Suprapubic skin (tissue), 4 donors: ENCODE data around the gene MSMP. TPM values are rescaled to one million over a fixed set of nuclear protein-coding genes. Genes with fewer than 3 reads are reported as not detected.

Experiments
- DNase-seq, 2 donors: peaks; one replicate each; pipeline ENCODE4 v3.0.0-alpha.2; 2019; ENCODE audit warnings: low spot score in 2 of 2
- H3K27ac ChIP-seq: fragments of 200-600 bp; sonication (generic); one replicate; pipeline ENCODE4 v1.5.1; 2019
- H3K27me3 ChIP-seq: fragments of 200-600 bp; sonication (generic); one replicate; pipeline ENCODE4 v1.5.1; 2019
- H3K36me3 ChIP-seq: fragments of 200-600 bp; sonication (generic); one replicate; pipeline ENCODE4 v1.5.1; 2019
- H3K4me1 ChIP-seq: fragments of 200-600 bp; sonication (generic); one replicate; pipeline ENCODE4 v1.5.1; 2019
- H3K4me3 ChIP-seq: fragments of 200-600 bp; sonication (generic); one replicate; pipeline ENCODE4 v1.5.1; 2019; ENCODE audit warnings: mild to moderate bottlenecking
- H3K9me3 ChIP-seq: fragments of 200-600 bp; sonication (generic); one replicate; pipeline ENCODE4 v1.5.1; 2019
- EP300 ChIP-seq: sonication (generic); formaldehyde crosslinking; IDR thresholded peaks from one replicate; pipeline ENCODE4 v1.6.1; 2017; ENCODE audit warnings: antibody characterized with exemption
- POLR2A ChIP-seq, 2 donors: fragments of 450-650 bp; IDR thresholded peaks; one replicate each; pipeline ENCODE4 v1.6.1; 2017; ENCODE audit warnings: antibody characterized with exemption in 2 of 2, mild to moderate bottlenecking in 2 of 2, moderate library complexity in 2 of 2
- POLR2AphosphoS5 ChIP-seq, 3 donors: sonication (generic); formaldehyde crosslinking; IDR thresholded peaks; one replicate each; pipeline ENCODE4 v1.6.1; 2017; ENCODE audit warnings: antibody characterized with exemption in 3 of 3
- whole genome bisulfite sequencing: methylation state at CpG from one replicate; pipeline ENCODE4 v1.1.5; 2018; 5-methylcytosine and 5-hydroxymethylcytosine counted together
- total RNA-seq, 4 donors: library from RNA; depleted of rRNA; stranded (reverse); fragments of >200 nt; gene quantifications; one replicate each; pipeline ENCODE4 v1.1.0, GENCODE V29; 2016
- TF ChIP-seq, protein P1 (sequence below), 2 donors: fragments of 200-600 bp in 1 of 2; fragments of 450-650 bp in 1 of 2; sonication (generic) in 1 of 2; IDR thresholded peaks; one replicate each; pipeline ENCODE4 v1.5.1; 2016 to 2019; ENCODE audit warnings: antibody characterized with exemption in 2 of 2, mild to moderate bottlenecking in 1 of 2, moderate library complexity in 1 of 2

The MSMP gene
- total RNA-seq, 4 donors from 2014 or later = not detected

DNA sequence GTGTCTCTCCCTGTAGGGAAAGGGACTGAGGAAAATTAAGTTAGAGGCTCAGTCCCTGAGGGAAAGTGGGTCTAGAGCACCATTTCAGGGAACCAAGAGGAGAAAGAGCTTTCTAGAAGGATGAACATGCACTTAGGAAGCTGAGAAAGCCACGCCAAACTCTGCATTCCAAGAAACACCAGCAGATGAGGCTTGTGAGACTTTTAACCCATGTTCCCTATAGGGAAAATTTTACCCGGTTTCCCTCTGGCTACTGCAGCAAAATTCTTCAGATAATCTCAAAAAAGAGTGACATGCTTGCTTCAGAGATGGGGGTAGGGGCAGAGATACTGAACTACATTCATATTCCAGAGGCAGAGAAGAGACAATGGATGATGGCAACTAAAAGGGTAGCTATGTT is 30.6 kb downstream of the MSMP start:
- 86% methylated on average over 2 of the region's 2 CpGs for WGBS

DNA sequence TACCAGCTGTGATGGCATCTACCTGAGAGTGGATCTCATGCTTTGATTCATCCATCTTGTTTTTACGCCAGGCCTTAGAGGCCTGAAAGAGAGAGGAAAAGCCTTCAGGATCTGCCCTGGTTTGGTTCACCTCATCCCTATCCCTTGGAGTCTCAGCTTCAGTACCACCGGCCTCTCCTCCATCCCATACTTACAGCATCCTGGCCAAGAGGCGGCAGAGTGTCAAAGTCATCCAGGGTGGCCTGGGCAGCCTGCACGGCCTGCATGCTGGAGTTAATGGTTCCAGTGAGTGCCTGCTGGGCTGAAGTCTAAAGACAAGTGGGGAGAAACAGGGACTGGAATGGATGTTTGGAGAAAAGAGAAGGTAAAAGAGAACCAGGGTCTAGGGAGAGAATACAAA is 34.5 kb downstream of the MSMP start:
- TF ChIP-seq, protein P1, sequence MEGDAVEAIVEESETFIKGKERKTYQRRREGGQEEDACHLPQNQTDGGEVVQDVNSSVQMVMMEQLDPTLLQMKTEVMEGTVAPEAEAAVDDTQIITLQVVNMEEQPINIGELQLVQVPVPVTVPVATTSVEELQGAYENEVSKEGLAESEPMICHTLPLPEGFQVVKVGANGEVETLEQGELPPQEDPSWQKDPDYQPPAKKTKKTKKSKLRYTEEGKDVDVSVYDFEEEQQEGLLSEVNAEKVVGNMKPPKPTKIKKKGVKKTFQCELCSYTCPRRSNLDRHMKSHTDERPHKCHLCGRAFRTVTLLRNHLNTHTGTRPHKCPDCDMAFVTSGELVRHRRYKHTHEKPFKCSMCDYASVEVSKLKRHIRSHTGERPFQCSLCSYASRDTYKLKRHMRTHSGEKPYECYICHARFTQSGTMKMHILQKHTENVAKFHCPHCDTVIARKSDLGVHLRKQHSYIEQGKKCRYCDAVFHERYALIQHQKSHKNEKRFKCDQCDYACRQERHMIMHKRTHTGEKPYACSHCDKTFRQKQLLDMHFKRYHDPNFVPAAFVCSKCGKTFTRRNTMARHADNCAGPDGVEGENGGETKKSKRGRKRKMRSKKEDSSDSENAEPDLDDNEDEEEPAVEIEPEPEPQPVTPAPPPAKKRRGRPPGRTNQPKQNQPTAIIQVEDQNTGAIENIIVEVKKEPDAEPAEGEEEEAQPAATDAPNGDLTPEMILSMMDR (IDR thresholded peaks at IDR 0.05) = no peak
- no peak for TF ChIP-seq POLR2AphosphoS5 (IDR thresholded peaks at IDR 0.05)
- TF ChIP-seq EP300 = no peak
- TF ChIP-seq POLR2A (IDR thresholded peaks at IDR 0.05) = no peak
- no peaks in the 10 kb centered on the region for H3K4me1 ChIP-seq
- H3K4me3 ChIP-seq = no peak overlapping the region
- H3K36me3 ChIP-seq = peaks cover 100% of the 10 kb centered on the region
- no peak overlapping the region for H3K27ac ChIP-seq
- WGBS = 100% methylated on average over 4 of the region's 4 CpGs
- no peaks in the 10 kb centered on the region for H3K9me3 ChIP-seq
- H3K27me3 ChIP-seq = no peaks in the 10 kb centered on the region
- no peak for DNase-seq

More for the DNA sequence above, 30.6 kb downstream of the MSMP start:
- H3K36me3 ChIP-seq = peaks cover 78% of the 10 kb centered on the region
- TF ChIP-seq POLR2A (IDR thresholded peaks at IDR 0.05) = no peak
- DNase-seq = no peak
- H3K4me3 ChIP-seq = no peak overlapping the region
- no peak overlapping the region for H3K27ac ChIP-seq
- no peaks in the 10 kb centered on the region for H3K27me3 ChIP-seq
- H3K4me1 ChIP-seq = peaks cover 17% of the 10 kb centered on the region
- no peaks in the 10 kb centered on the region for H3K9me3 ChIP-seq

DNA sequence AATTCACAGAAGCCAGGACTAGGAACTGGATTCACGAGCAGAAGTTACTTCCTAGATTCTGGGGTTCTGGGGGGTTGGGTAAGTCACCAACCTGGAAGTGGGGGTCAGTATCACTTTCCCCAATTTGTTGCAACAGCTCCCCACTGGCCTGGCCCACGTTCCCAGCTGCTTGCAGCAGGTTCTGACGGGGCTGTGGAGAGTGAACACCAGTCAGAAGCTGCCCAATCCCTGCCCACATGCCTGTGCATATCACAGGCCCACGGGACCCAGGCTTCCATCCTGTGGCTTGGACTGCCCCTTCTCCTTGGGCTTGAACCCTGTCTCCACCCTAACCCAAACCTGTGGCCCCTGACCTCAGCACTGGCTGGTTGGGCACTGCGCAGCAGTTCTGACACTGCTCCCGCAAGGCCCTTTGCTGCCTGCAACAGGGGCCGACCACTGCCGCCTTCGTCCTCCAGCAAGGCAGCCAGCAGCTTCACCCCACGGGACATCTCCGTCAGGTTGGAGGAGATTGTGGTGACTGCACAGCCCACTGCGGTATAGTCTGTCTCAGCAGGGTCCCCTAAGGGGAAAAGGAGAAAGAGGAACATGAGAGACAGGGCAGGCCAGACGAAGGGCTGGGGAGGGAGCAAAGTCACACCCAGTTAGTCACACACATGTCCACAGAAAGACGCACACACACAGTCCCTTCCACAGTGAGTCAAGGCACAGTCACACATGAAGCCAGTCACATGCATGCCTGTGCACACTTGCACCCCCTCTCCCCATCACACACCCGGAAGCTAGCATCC is 35.2 kb downstream of the MSMP start:
- Histone ChIP-seq H3K36me3 (peaks cover 100% of the 10 kb centered on the region), H3K9me3 (no peaks in the 10 kb centered on the region), H3K27ac (no peak overlapping the region), H3K27me3 (no peaks in the 10 kb centered on the region), H3K4me3 (no peak overlapping the region), H3K4me1 (no peaks in the 10 kb centered on the region)
- TF ChIP-seq, protein P1 (IDR thresholded peaks at IDR 0.05) = no peak
- TF ChIP-seq EP300 (no peak), POLR2AphosphoS5 (IDR thresholded peaks at IDR 0.05) (no peak), POLR2A (IDR thresholded peaks at IDR 0.05) (no peak)
- DNase-seq = no peak
- WGBS = 76% methylated on average over 11 of the region's 15 CpGs

DNA sequence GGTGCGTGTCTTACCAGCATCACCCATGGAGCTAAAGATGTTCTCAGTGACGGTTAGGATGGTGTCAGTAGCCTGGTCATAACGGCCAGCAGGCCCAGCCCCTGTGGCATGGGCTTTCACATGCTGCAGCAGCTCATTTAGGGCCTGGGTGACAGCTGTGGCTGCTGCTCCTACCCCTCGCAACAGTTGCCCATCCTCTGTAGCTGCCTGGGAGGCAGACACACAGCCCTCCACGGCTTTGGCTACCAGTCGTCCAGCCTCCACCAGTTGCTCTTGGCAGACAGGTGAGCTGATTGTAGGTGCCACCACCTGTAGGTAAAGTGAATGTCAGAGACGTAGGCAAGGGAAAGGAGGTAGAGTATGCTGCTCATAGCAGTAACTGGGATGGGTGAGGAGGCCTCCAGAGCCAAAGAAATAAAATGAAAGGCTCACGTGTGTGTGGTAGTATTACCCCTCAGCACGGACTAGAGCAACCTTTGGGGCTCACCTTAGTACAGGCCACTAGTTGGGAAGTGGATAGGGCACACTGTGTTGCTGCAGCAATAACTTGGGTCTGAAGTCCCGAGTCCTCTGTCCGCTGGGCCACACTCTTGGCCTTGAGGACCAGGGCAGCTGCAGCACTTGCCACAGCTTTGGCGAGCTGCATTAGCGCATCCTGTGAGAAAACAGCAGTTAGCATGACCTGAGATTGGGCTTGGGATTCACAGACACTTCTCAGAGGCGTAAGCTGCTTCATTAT is 36.8 kb downstream of the MSMP start:
- H3K27ac ChIP-seq = no peak overlapping the region
- no peak for DNase-seq
- H3K27me3 ChIP-seq = no peaks in the 10 kb centered on the region
- no peak overlapping the region for H3K4me3 ChIP-seq
- 94% methylated on average over 9 of the region's 14 CpGs for WGBS
- no peaks in the 10 kb centered on the region for H3K9me3 ChIP-seq
- H3K4me1 ChIP-seq = no peaks in the 10 kb centered on the region
- peaks cover 100% of the 10 kb centered on the region for H3K36me3 ChIP-seq
- TF ChIP-seq EP300 = no peak
- TF ChIP-seq POLR2AphosphoS5 (IDR thresholded peaks at IDR 0.05) = no peak
- TF ChIP-seq, protein P1 (IDR thresholded peaks at IDR 0.05) = no peak
- TF ChIP-seq POLR2A (IDR thresholded peaks at IDR 0.05) = no peak

DNA sequence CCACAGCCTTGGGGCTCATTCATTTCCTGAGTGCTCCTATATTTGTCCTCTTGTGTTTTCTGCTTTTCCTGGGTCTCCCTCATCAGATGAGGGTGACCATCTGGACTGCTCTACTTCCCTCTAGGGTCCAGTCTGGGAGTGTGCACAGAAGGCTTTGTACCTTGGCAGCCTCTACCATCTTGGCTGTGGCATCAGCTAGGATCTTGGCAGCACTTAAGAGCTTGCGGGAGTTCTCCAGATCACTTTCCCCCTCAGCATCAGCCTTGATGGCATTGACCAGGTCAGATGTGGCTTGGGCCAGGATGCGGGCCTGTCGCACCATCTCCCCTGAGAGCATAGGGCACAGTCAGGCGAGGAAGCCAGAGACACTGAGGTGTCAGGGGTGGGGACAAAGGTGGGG is 37.8 kb downstream of the MSMP start:
- WGBS = 87% methylated on average over 4 of the region's 4 CpGs
- no peaks in the 10 kb centered on the region for H3K27me3 ChIP-seq
- no peak overlapping the region for H3K27ac ChIP-seq
- peaks cover 100% of the 10 kb centered on the region for H3K36me3 ChIP-seq
- no peaks in the 10 kb centered on the region for H3K4me1 ChIP-seq
- H3K9me3 ChIP-seq = no peaks in the 10 kb centered on the region
- TF ChIP-seq POLR2A (IDR thresholded peaks at IDR 0.05) (no peak), EP300 (no peak), POLR2AphosphoS5 (IDR thresholded peaks at IDR 0.05) (no peak)
- TF ChIP-seq, protein P1 (IDR thresholded peaks at IDR 0.05) = no peak
- DNase-seq = no peak
- no peak overlapping the region for H3K4me3 ChIP-seq
